ENCODE data around the gene PRR5L.

PRR5L gene

GRCh38 chr11:36399745-36400144 is 103.7 kb downstream of the PRR5L start:
- no peak for DNase-seq
- Histone ChIP-seq H3K27ac (no peak overlapping the region), H3K4me3 (ENCODE audit: low read depth, low read length) (no peak overlapping the region), H3K9me3 (ENCODE audit: severe bottlenecking) (no peaks in the 10 kb centered on the region), H3K36me3 (no peaks in the 10 kb centered on the region), H3K27me3 (ENCODE audit: insufficient read depth, low read depth, severe bottlenecking) (no peaks in the 10 kb centered on the region)
- TF ChIP-seq, protein P1, sequence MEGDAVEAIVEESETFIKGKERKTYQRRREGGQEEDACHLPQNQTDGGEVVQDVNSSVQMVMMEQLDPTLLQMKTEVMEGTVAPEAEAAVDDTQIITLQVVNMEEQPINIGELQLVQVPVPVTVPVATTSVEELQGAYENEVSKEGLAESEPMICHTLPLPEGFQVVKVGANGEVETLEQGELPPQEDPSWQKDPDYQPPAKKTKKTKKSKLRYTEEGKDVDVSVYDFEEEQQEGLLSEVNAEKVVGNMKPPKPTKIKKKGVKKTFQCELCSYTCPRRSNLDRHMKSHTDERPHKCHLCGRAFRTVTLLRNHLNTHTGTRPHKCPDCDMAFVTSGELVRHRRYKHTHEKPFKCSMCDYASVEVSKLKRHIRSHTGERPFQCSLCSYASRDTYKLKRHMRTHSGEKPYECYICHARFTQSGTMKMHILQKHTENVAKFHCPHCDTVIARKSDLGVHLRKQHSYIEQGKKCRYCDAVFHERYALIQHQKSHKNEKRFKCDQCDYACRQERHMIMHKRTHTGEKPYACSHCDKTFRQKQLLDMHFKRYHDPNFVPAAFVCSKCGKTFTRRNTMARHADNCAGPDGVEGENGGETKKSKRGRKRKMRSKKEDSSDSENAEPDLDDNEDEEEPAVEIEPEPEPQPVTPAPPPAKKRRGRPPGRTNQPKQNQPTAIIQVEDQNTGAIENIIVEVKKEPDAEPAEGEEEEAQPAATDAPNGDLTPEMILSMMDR (IDR thresholded peaks at IDR 0.05; ENCODE audit: low read depth, low read length): no peak

DNA sequence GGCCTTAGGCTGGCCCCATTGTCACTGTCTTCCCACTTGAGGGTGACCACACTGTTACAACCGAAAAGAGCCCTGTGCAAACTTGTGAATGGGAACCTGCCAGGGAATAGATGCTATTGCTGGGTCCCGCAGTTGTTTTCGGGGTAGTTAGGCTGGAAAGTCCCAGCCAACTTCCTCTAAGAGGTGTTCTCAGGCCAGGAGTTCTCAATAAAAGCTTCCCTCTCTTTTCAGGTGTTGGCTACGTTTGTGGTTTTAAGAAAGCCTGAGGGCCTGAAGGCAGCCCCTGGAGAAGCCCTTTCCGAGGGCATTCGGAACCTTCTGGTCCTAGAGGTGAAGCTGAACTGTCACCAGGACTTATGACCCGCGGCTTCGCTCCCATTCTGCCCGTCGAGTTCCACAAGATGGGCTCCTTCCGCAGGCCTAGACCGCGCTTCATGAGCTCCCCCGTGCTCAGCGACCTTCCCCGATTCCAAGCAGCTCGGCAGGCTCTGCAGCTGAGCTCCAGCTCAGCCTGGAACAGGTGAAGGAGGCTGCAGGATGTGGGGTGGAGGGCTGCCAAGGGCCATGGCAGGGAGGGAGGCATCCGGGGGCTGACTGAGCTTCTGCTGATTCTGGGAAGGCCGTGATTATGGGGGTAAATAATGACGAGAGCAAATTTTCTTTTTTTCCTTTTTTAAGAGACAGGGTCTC is 104.8 kb downstream of the PRR5L start:
- H3K27ac ChIP-seq: no peak overlapping the region
- no peaks in the 10 kb centered on the region for H3K36me3 ChIP-seq
- H3K27me3 ChIP-seq (ENCODE audit: insufficient read depth, low read depth, severe bottlenecking): no peaks in the 10 kb centered on the region
- H3K9me3 ChIP-seq (ENCODE audit: severe bottlenecking): no peaks in the 10 kb centered on the region
- no peak for DNase-seq
- TF ChIP-seq, protein P1 (IDR thresholded peaks at IDR 0.05; ENCODE audit: low read depth, low read length): no peak
- H3K4me3 ChIP-seq (ENCODE audit: low read depth, low read length): no peak overlapping the region

DNA sequence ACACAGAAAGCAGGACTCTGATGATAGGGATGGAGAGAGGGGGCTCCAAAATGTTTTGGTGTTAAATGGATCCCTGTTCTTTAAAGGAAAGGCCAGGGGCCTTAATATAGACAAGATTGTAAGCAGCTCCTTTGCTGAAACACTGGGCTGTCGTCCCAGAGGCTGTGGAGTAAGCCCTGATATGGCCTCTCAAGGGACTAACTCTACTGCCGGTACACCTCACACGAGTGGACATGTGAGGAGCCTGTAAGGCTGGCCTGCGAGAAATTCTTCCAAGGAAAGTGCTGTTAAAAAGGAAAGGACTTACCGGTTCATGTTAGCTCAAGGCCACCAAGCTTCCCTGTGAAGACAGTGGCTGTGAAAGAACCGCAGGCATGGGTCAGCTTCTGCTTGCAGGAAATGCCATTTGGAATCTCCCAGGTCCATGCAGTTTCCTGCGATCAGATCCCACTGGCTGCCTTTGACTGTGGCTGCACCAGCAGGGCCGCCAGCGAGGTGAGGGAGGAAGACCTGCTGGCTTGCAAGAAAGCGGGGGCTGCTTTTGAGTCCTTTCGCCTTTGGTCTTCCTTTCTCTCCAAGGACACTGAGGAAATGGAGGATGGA is 106.6 kb downstream of the PRR5L start:
- no peak overlapping the region for H3K27ac ChIP-seq
- no peak overlapping the region for H3K4me3 ChIP-seq (ENCODE audit: low read depth, low read length)
- TF ChIP-seq, protein P1 (IDR thresholded peaks at IDR 0.05; ENCODE audit: low read depth, low read length): no peak
- H3K27me3 ChIP-seq (ENCODE audit: insufficient read depth, low read depth, severe bottlenecking): no peaks in the 10 kb centered on the region
- no peaks in the 10 kb centered on the region for H3K36me3 ChIP-seq
- no peak for DNase-seq
- no peaks in the 10 kb centered on the region for H3K9me3 ChIP-seq (ENCODE audit: severe bottlenecking)

DNA sequence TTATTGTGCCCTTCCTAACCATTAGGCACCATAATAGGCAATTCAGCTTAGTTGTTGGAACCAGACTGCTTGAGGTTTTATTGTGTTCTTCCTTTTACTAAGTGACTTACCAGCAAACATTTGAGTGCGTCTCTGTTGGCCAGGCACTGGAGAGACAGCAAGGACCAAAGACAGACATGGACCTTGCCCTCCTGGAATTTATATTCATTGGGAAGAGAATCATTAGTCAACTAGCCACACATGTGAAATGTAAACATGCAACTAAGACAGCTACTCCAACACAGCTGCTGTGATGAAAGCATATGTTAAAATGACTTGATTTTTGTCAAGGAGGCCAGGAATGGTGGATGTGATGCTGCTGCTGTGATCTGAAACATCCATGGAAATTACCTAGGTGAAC is 107.6 kb downstream of the PRR5L start:
- TF ChIP-seq, protein P1 (IDR thresholded peaks at IDR 0.05; ENCODE audit: low read depth, low read length): no peak
- no peaks in the 10 kb centered on the region for H3K27me3 ChIP-seq (ENCODE audit: insufficient read depth, low read depth, severe bottlenecking)
- no peaks in the 10 kb centered on the region for H3K36me3 ChIP-seq
- H3K4me3 ChIP-seq (ENCODE audit: low read depth, low read length): no peak overlapping the region
- no peak for DNase-seq
- H3K27ac ChIP-seq: no peak overlapping the region
- H3K9me3 ChIP-seq (ENCODE audit: severe bottlenecking): no peaks in the 10 kb centered on the region

DNA sequence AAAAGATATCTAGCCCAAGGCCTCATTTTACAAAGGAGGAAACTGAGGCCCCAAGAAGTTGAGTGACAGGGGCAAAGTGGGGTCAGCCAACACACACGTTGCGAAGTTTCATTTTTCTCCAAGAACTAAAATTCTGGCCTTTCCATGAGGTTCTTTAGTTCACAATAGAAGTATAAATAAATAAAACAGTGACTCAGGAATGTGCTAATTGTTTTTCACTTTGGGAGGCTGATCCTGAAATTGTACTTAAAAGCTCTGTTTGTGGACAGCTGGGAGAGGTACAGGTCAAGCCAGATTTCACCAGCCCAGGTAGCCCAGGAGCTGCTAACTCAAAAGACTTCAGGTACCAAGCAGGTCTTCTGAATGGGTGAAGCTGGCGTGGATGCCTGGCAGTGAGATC is 108.7 kb downstream of the PRR5L start:
- H3K4me3 ChIP-seq (ENCODE audit: low read depth, low read length): no peak overlapping the region
- no peak overlapping the region for H3K27ac ChIP-seq
- no peaks in the 10 kb centered on the region for H3K9me3 ChIP-seq (ENCODE audit: severe bottlenecking)
- H3K27me3 ChIP-seq (ENCODE audit: insufficient read depth, low read depth, severe bottlenecking): no peaks in the 10 kb centered on the region
- no peak for DNase-seq
- H3K36me3 ChIP-seq: no peaks in the 10 kb centered on the region
- TF ChIP-seq, protein P1 (IDR thresholded peaks at IDR 0.05; ENCODE audit: low read depth, low read length): no peak

Data from WERI-Rb-1 (cell line).